Smooth muscle cell of the brain vasculature (primary cell): Measurements from ENCODE around the gene ASB16.
"Not testable (repeated sequence)": the region's sequence is repeated elsewhere in the genome, so short reads cannot be mapped to it uniquely, and the experiment has no call there.

Experiments used
- DNase-seq: peaks from one replicate; pipeline ENCODE4 v3.0.0-alpha.2; 2012; ENCODE audit warnings: low read depth, low spot score

Gene ASB16, protein sequence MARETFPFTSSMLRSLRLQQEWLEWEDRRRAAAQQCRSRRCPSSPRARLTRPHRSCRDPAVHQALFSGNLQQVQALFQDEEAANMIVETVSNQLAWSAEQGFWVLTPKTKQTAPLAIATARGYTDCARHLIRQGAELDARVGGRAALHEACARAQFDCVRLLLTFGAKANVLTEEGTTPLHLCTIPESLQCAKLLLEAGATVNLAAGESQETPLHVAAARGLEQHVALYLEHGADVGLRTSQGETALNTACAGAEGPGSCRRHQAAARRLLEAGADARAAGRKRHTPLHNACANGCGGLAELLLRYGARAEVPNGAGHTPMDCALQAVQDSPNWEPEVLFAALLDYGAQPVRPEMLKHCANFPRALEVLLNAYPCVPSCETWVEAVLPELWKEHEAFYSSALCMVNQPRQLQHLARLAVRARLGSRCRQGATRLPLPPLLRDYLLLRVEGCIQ

GRCh38 chr17:44170499-44171201 lies at the start of gene ASB16:
TSS of gene ASB16 (plus strand) at chr17:44170704. CDS start at chr17:44170790, 86 bp downstream.
- DNase-seq, result no peak

DNA sequence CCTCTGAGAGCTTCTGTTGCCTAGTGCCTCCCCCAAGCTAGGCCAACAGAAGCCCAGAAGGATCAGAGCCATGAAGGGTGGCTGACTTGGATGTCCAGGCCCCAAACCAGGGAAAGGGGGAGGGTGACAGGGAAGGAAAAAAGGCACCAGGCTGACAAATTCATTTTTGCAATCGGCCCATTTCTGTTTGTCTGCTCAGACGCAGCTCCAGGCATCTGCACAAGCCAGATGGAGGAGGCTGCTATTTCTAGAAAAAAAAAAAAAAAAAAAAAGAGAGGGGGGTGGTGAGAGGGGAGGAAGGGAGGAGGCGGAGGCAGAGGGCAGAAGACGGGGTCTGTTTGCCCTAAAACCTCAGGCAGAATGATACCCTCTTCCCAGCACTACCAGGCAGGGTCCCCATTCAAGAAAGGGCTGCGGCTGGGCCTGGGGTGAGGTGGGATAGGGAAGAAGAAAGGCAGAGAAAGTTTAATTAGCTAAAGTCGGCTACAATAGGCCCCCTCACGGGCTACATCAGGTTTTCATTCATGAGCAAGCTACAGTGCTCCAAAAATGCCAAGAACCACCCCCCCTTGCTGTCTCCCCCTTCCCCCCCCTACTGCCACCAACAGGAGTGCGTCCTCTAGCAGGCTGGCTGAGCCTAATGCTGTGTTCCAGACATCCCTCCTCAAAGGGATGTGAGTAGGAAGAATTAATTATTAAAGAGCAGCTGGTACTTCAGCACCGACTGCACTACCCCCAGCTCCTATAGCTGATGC lies 49.5 kb upstream of the ASB16 start:
- DNase-seq, result no peak

GRCh38 chr17:44121997-44122815 lies 48.3 kb upstream of the ASB16 start:
- no peak for DNase-seq

DNA sequence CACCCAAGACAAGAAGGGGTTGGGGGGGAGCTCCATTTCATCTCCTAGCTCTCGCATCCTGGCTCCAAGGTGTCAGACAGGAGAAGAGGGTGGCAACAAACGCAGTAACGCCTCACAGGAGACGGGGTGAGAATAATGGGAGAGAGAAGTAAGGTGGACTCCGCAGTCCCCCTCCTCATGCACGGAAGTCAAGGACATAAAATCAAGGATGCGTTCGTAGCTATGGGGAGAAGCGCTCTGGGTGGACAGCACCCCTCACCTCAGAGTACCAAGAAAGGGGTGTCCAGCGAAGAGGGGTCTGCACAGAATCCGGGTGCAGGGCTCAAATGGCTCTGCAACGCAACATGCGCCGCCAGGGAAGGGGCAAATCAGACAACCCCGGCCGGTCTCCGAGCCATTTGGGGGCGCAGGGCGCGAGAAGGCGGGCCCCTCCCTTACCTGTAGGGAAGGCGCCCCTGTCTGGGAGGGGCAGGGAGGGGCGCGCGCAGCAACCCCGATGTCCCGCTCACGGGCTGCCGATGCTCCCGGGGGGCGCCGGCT lies 47.6 kb upstream of the ASB16 start:
- DNase-seq, result no peak

GRCh38 chr17:44123356-44124117 lies 47.0 kb upstream of the ASB16 start, which contains the start of gene HDAC5:
TSS of gene HDAC5 (minus strand) at chr17:44123641. CDS start at chr17:44117515, 6,126 bp downstream.
- DNase-seq, result peak; percentile 87

- no peak for DNase-seq
Observed at GRCh38 chr17:44124118-44124438, 46.4 kb upstream of the ASB16 start.

- DNase-seq, result no peak
Observed at GRCh38 chr17:44128383-44128782, 42.1 kb upstream of the ASB16 start.

DNA sequence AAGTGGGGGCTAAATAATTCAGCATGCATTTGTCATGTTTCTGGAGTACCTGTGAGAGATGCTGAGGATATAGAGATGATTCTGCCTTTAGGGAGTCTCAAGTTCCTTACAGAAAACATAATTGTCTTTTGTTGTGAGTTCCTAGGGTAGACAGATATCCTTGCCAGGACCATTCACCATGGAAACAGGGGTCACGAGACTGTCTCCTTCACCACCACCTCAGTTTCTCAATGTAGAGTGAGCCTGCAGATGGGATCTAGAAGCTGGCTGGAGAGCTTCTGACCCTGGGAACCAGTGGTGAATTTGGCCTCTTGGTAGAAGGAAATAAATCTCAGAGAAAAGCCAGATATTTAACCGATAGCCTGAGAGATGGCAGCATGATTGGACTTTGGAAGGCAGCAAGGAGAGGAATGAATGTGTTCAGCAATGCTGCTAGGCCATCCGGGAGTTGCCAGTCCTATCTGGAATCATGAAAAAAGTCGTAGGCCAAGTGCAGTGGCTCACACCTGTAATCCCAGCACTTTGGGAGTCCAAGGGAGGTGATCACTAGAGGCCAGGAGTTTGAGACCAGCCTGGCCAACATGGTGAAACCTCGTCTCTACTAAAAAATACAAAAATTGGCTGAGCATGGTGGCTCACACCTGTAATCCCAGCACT lies 39.7 kb upstream of the ASB16 start:
- no peak for DNase-seq

- DNase-seq, result not testable (repeated sequence)
Observed at GRCh38 chr17:44131372-44131771, 39.1 kb upstream of the ASB16 start.

DNA sequence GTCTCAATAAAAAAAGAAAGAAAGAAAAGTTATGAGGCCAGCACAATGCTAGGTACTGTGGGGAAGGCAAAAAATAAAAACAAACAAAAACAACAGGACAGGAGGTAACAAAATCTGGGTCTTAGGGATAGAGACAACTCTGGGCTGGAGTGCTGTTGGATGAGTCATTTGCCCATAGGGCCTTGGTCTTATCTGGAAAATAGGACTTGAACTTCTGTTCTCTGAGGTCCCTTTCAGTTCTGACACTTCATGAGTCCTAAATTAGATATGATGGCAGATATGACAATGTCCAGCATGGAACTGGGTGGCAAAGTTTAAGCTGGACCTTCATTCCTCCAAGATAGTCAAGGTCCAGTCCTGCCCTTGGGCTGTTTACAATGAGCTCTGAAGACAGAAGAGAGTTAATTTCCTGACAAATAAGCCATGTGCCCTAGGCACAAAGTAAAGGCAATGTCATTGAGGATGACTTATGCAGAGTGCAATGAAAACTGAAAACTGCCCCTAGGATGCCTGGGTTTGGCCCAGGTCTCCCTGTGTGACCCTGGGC lies 38.2 kb upstream of the ASB16 start:
- DNase-seq, result no peak

DNA sequence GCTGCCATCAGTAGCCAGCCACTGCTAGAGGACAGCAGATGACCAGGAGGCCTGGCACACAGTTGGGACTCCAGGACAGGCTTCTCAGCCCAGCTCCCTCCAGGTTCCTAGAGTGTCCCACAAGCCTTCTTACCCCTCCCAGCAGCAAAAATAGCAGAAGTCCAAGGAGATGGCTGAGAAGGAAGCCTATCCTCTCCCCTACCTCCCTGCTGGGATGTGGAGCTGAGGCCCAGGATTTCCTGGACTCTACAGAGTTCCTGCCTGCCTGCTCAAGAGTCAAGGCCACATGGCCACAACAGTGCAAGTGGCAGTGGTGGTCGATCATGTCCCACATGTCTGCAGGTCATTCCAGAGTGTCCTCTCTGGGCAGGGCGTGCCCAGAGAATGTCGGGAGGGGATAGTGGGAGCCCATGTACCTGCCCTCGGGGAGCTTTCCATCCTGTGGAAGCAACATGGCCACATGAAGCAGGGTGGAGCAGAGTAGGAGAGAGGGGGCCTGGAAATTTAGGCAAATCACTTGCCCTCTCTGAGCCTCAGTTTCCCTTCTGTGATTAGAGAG lies 36.5 kb upstream of the ASB16 start:
- DNase-seq, result no peak

- no peak for DNase-seq
Observed at GRCh38 chr17:44134752-44135568, 35.5 kb upstream of the ASB16 start.

DNA sequence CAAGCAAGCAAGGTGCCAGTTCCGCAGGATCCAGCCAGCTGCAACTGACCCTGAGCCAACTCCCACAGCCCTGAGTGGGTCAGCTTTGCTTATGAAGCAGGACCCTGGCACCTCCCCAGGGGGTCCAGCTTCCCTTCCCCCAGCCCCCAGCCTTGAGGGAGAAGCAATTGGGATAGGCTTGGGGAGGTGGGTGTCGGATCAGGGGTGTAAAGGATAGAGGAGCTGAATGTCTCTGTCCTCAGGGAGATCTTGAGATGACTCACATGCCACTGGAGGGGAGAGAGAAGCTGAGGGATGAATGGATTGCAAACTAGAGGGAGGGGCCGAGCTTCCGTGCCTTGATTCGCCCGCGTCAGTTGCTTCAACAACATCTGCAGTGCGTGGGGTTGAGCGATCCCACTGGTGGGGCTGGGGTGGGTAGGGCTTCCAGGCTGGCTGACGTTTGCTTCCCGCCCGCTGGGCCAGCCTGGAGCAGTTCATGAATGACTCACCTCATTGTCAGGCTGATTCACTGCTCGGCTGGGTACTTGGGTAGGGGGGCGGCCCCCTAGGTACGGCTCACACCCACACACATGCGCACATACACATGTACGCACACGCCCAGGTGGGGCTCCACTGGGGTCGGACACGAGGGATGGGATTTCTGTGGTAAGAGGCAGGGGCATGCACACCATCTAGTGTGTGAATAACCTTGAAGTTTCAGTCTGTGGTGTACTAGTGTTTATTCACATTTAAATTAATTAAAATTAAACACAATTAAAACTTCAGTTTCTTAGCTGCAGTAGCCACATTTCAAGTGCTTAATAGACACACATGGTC lies 32.4 kb upstream of the ASB16 start:
- peak; percentile 96 for DNase-seq

- DNase-seq, result not testable (repeated sequence)
Observed at GRCh38 chr17:44143921-44144320, 26.6 kb upstream of the ASB16 start.

GRCh38 chr17:44144966-44145739 lies 25.4 kb upstream of the ASB16 start:
- DNase-seq, result no peak
